ENCODE results near the gene SORCS2.

The SORCS2 gene

GRCh38 chr4:7462509-7462971, 270.2 kb downstream of the SORCS2 start:
- Histone ChIP-seq H3K9me3 (ENCODE audit: control insufficient read depth, insufficient read depth, low read length) (no peaks in the 10 kb centered on the region), H3K4me3 (ENCODE audit: low read depth, low read length) (no peak overlapping the region), H3K36me3 (ENCODE audit: control insufficient read depth, insufficient read depth, low read length) (no peaks in the 10 kb centered on the region), H3K9ac (ENCODE audit: low read depth, low read length) (no peak overlapping the region), H3K4me1 (ENCODE audit: control insufficient read depth, insufficient read depth, low read length) (no peaks in the 10 kb centered on the region), H3K27me3 (ENCODE audit: control insufficient read depth, insufficient read depth, low read length) (no peaks in the 10 kb centered on the region)

GRCh38 chr4:7463566-7464258, 271.4 kb downstream of the SORCS2 start:
- Histone ChIP-seq H3K9ac (ENCODE audit: low read depth, low read length) (no peak overlapping the region), H3K36me3 (ENCODE audit: control insufficient read depth, insufficient read depth, low read length) (no peaks in the 10 kb centered on the region), H3K4me3 (ENCODE audit: low read depth, low read length) (no peak overlapping the region), H3K4me1 (ENCODE audit: control insufficient read depth, insufficient read depth, low read length) (no peaks in the 10 kb centered on the region), H3K27me3 (ENCODE audit: control insufficient read depth, insufficient read depth, low read length) (no peaks in the 10 kb centered on the region), H3K9me3 (ENCODE audit: control insufficient read depth, insufficient read depth, low read length) (no peaks in the 10 kb centered on the region)

DNA sequence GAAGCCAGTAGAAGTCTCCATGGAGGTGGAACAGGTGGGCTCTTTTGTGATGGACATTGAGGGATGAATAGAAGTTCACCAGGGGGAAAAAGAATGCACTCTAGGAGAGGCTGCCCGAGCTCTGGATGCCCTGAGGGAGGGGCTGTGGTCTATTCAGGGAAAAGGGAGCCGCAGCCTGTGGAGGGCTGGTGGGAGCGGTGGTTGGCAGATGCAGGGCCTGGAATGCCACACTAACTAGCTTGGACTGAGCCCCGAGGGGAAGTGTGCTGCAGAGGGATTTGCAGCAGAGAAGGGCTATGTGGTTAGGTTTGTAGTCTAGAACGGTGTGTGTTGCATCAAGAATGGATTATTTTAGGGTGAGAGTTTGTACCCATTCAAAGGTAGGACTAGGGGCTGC, 271.9 kb downstream of the SORCS2 start:
- Histone ChIP-seq H3K36me3 (ENCODE audit: control insufficient read depth, insufficient read depth, low read length) (no peaks in the 10 kb centered on the region), H3K9ac (ENCODE audit: low read depth, low read length) (no peak overlapping the region), H3K27me3 (ENCODE audit: control insufficient read depth, insufficient read depth, low read length) (no peaks in the 10 kb centered on the region)

DNA sequence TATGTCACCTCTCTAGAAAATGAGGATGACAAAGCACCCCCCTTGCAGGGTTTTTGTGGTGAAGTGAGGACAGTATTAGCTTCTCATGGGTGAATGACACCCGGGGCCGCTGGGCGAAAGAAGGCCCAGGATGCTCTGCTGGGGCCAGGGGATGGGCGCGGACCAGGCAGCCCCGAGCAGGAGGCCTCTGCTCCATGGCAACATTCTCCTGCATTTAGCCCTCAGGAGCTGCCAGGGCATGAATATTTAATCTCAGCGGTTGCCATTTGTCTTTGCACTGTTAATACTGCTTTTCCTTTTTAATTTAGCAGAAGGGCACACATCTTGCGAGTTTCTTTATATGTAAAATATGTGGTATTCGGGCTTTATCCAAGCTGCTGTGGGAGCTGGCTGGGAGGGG, 272.7 kb downstream of the SORCS2 start:
- H3K36me3 ChIP-seq (ENCODE audit: control insufficient read depth, insufficient read depth, low read length) = no peaks in the 10 kb centered on the region
- no peaks in the 10 kb centered on the region for H3K27me3 ChIP-seq (ENCODE audit: control insufficient read depth, insufficient read depth, low read length)
- no peaks in the 10 kb centered on the region for H3K4me1 ChIP-seq (ENCODE audit: control insufficient read depth, insufficient read depth, low read length)
- H3K4me3 ChIP-seq (ENCODE audit: low read depth, low read length) = no peak overlapping the region
- no peak overlapping the region for H3K9ac ChIP-seq (ENCODE audit: low read depth, low read length)
- H3K9me3 ChIP-seq (ENCODE audit: control insufficient read depth, insufficient read depth, low read length) = no peaks in the 10 kb centered on the region

More for the DNA sequence above, 271.9 kb downstream of the SORCS2 start:
- no peaks in the 10 kb centered on the region for H3K9me3 ChIP-seq (ENCODE audit: control insufficient read depth, insufficient read depth, low read length)
- H3K4me1 ChIP-seq (ENCODE audit: control insufficient read depth, insufficient read depth, low read length) = no peaks in the 10 kb centered on the region
- H3K4me3 ChIP-seq (ENCODE audit: low read depth, low read length) = no peak overlapping the region

- Histone ChIP-seq H3K27me3 (ENCODE audit: control insufficient read depth, insufficient read depth, low read length) (no peaks in the 10 kb centered on the region), H3K9me3 (ENCODE audit: control insufficient read depth, insufficient read depth, low read length) (no peaks in the 10 kb centered on the region), H3K4me1 (ENCODE audit: control insufficient read depth, insufficient read depth, low read length) (no peaks in the 10 kb centered on the region), H3K36me3 (ENCODE audit: control insufficient read depth, insufficient read depth, low read length) (no peaks in the 10 kb centered on the region), H3K9ac (ENCODE audit: low read depth, low read length) (no peak overlapping the region), H3K4me3 (ENCODE audit: low read depth, low read length) (no peak overlapping the region)
These were observed 273.9 kb downstream of the SORCS2 start for GRCh38 chr4:7466215-7466614.

DNA sequence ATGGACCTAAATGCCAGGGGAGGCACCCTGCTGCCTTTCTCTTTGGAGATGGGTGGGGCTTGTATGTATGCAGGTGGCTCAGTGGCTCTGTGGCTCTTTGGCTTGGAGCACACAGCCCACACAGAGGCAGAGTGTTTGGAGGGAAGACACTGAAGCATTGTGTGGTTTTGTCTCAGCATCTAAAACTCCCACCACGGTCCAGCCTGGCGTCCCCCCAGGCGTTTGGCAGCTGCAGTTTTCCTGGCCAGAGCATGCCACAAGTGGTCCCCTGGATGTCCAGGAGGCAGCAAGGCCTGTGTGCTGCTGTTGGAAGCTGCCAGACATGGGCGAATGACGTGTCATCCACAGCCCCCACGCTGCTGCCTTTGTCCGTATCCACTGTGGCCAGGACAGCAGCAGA, 274.6 kb downstream of the SORCS2 start:
- H3K27me3 ChIP-seq (ENCODE audit: control insufficient read depth, insufficient read depth, low read length) = no peaks in the 10 kb centered on the region
- no peak overlapping the region for H3K9ac ChIP-seq (ENCODE audit: low read depth, low read length)
- H3K9me3 ChIP-seq (ENCODE audit: control insufficient read depth, insufficient read depth, low read length) = no peaks in the 10 kb centered on the region
- H3K4me1 ChIP-seq (ENCODE audit: control insufficient read depth, insufficient read depth, low read length) = no peaks in the 10 kb centered on the region
- no peaks in the 10 kb centered on the region for H3K36me3 ChIP-seq (ENCODE audit: control insufficient read depth, insufficient read depth, low read length)
- H3K4me3 ChIP-seq (ENCODE audit: low read depth, low read length) = no peak overlapping the region

DNA sequence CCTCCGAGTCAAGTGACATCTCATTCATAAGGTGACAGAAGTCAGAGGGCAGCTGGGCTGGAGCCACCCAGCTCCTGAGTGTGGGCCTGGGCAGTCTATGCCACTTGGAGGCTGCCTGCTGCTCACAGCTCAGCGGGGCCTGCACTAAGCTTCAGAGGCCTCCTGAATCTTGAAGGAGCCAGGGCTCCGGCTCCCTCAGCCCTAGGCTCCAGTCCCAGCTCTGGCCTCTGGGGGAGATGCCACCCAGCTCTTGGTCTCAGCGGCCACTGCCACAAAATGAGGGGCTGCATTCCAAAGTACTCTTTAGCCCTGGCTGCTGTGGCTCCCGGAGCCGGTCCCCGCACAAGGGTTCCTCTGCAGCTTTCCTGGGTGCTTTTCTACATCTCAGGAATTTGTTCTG, 275.1 kb downstream of the SORCS2 start:
- no peak overlapping the region for H3K9ac ChIP-seq (ENCODE audit: low read depth, low read length)
- H3K27me3 ChIP-seq (ENCODE audit: control insufficient read depth, insufficient read depth, low read length) = no peaks in the 10 kb centered on the region
- no peak overlapping the region for H3K4me3 ChIP-seq (ENCODE audit: low read depth, low read length)
- H3K36me3 ChIP-seq (ENCODE audit: control insufficient read depth, insufficient read depth, low read length) = no peaks in the 10 kb centered on the region
- no peaks in the 10 kb centered on the region for H3K9me3 ChIP-seq (ENCODE audit: control insufficient read depth, insufficient read depth, low read length)
- no peaks in the 10 kb centered on the region for H3K4me1 ChIP-seq (ENCODE audit: control insufficient read depth, insufficient read depth, low read length)

DNA sequence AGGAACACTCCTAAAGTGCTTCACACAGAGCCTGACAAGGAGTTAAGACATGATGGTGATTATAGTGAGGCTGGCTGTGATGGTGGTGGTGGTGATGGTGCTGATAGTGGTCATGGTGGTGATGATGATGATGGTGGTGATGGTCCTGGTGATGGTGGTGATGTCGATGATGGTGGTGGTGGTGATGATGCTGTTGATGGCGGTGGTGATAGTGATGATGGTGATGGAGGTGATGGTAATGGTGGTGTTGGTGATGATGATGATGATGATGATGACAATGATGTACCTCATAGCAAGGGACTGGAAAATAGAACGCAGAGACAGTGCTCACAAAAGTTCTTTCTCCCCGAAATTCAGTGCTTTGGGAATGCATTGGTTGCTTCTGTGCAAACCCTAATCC, 276.7 kb downstream of the SORCS2 start:
- no peaks in the 10 kb centered on the region for H3K36me3 ChIP-seq (ENCODE audit: control insufficient read depth, insufficient read depth, low read length)
- H3K4me3 ChIP-seq (ENCODE audit: low read depth, low read length) = no peak overlapping the region
- no peaks in the 10 kb centered on the region for H3K9me3 ChIP-seq (ENCODE audit: control insufficient read depth, insufficient read depth, low read length)
- no peaks in the 10 kb centered on the region for H3K27me3 ChIP-seq (ENCODE audit: control insufficient read depth, insufficient read depth, low read length)
- H3K9ac ChIP-seq (ENCODE audit: low read depth, low read length) = no peak overlapping the region
- H3K4me1 ChIP-seq (ENCODE audit: control insufficient read depth, insufficient read depth, low read length) = no peaks in the 10 kb centered on the region

DNA sequence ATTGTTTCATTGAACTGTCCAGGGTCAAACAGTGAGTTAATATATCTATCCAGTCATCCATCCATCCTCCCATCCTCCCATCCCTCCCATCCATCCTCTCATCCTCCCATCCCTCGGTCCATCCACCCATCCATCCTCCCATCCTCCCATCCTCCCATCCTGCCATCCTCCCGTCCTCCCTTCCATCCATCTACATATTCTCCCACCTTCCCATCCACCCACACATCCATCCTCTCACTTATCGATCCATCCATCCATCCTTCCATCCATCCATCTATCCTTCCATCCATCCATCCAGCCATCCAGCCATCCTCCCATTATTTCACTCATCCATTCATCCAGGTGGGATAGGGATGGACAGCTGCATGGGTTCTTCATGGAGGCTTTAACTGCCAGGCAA, 277.8 kb downstream of the SORCS2 start:
- H3K4me3 ChIP-seq (ENCODE audit: low read depth, low read length) = no peak overlapping the region
- H3K9ac ChIP-seq (ENCODE audit: low read depth, low read length) = no peak overlapping the region
- no peaks in the 10 kb centered on the region for H3K27me3 ChIP-seq (ENCODE audit: control insufficient read depth, insufficient read depth, low read length)
- H3K9me3 ChIP-seq (ENCODE audit: control insufficient read depth, insufficient read depth, low read length) = no peaks in the 10 kb centered on the region
- H3K36me3 ChIP-seq (ENCODE audit: control insufficient read depth, insufficient read depth, low read length) = no peaks in the 10 kb centered on the region
- H3K4me1 ChIP-seq (ENCODE audit: control insufficient read depth, insufficient read depth, low read length) = no peaks in the 10 kb centered on the region

- Histone ChIP-seq H3K9ac (ENCODE audit: low read depth, low read length) (no peak overlapping the region), H3K36me3 (ENCODE audit: control insufficient read depth, insufficient read depth, low read length) (no peaks in the 10 kb centered on the region), H3K9me3 (ENCODE audit: control insufficient read depth, insufficient read depth, low read length) (no peaks in the 10 kb centered on the region), H3K27me3 (ENCODE audit: control insufficient read depth, insufficient read depth, low read length) (no peaks in the 10 kb centered on the region), H3K4me1 (ENCODE audit: control insufficient read depth, insufficient read depth, low read length) (no peaks in the 10 kb centered on the region), H3K4me3 (ENCODE audit: low read depth, low read length) (no peak overlapping the region)
These were observed 278.3 kb downstream of the SORCS2 start for GRCh38 chr4:7470522-7471128.

GRCh38 chr4:7472442-7473013, 280.2 kb downstream of the SORCS2 start:
- no peak overlapping the region for H3K4me3 ChIP-seq (ENCODE audit: low read depth, low read length)
- no peaks in the 10 kb centered on the region for H3K9me3 ChIP-seq (ENCODE audit: control insufficient read depth, insufficient read depth, low read length)
- H3K36me3 ChIP-seq (ENCODE audit: control insufficient read depth, insufficient read depth, low read length) = no peaks in the 10 kb centered on the region
- no peaks in the 10 kb centered on the region for H3K4me1 ChIP-seq (ENCODE audit: control insufficient read depth, insufficient read depth, low read length)
- H3K9ac ChIP-seq (ENCODE audit: low read depth, low read length) = peak overlapping the region; percentile 12
- no peaks in the 10 kb centered on the region for H3K27me3 ChIP-seq (ENCODE audit: control insufficient read depth, insufficient read depth, low read length)

- Histone ChIP-seq H3K27me3 (ENCODE audit: control insufficient read depth, insufficient read depth, low read length) (no peaks in the 10 kb centered on the region), H3K9ac (ENCODE audit: low read depth, low read length) (no peak overlapping the region), H3K4me1 (ENCODE audit: control insufficient read depth, insufficient read depth, low read length) (no peaks in the 10 kb centered on the region), H3K9me3 (ENCODE audit: control insufficient read depth, insufficient read depth, low read length) (no peaks in the 10 kb centered on the region), H3K36me3 (ENCODE audit: control insufficient read depth, insufficient read depth, low read length) (no peaks in the 10 kb centered on the region), H3K4me3 (ENCODE audit: low read depth, low read length) (no peak overlapping the region)
These were observed 280.7 kb downstream of the SORCS2 start for GRCh38 chr4:7473081-7473480.

Measured in iPS-15b (cell line).